Stimulated activated CD8-positive, alpha-beta memory T cell treated with anti-CD3 and anti-CD28 coated beads, Interleukin-7, amount 100 ng/mL, for 4 hours (primary cell): ENCODE measurements around the gene APAF1.
A peak's percentile ranks its signal among the peaks of the same experiment; 100 is the strongest.
"Not testable (repeated sequence)": the region's sequence is repeated elsewhere in the genome, so short reads cannot be mapped to it uniquely, and the experiment has no call there.

Experiments used
- DNase-seq, 2 donors: peaks; one replicate each; pipeline ENCODE4 v3.0.0-alpha.2; 2020; ENCODE audit warnings: low read depth in 2 of 2

Gene APAF1

DNA sequence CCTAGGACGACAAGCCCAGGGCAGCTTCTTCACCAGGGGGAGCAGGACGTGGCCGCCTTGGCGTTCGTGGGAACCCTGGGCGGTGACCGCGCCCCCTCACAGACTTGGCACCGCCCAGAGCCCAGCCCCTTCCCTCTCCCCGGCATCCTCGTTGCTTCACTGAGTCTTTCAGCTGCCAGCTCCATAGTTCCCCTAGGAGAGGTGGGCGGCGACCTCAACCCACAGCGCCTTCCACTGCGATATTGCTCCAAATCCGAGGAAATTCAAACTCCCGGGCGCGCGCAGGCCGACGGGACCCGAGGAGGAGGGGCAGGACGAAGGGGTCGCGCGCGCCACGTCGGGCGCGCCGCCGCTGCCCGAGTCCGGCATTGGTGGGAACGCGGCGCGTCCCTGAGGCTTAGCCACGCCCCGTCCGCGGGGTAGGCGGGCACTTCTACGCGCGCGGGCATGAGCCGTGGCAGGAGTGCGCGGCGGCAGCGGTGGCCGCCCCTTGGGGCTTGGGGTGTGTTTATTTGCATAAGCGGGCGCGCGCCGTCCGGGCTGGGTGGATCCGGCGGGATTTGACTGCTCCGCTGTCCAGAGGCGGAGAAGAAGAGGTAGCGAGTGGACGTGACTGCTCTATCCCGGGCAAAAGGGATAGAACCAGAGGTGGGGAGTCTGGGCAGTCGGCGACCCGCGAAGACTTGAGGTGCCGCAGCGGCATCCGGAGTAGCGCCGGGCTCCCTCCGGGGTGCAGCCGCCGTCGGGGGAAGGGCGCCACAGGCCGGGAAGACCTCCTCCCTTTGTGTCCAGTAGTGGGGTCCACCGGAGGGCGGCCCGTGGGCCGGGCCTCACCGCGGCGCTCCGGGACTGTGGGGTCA lies at the start of gene APAF1, which contains the start of gene IKBIP:
TSS of gene APAF1 (plus strand) at position 579 of the 860 bp plus-strand sequence. CDS start 3,070 bp downstream, outside the sequence.
TSS of gene IKBIP (minus strand) at position 77 of the 860 bp plus-strand sequence. CDS start 87 bp downstream, outside the sequence.
- DNase-seq, result peak; percentile 88 to 95

- DNase-seq, result not testable (repeated sequence)
Measured at GRCh38 chr12:98597313-98597712, 47.8 kb upstream of the APAF1 start.

DNA sequence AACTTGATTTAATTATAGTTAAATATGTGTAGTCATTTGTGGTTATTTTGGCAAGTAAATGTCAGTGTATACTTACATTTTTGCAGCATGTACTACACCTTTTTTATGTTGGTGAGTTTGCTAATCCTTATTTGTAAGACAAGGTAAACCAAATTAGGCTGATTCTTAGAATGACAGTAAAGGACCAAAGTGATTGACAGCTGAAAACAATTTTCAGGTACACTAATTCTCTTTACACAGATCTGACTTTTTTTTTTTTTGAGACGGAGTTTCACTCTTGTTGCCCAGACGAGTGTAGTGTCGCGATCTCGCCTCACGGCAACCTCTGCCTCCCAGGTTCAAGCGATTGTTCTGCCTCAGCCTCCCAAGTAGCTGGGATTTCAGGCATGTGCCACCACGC lies 43.2 kb upstream of the APAF1 start:
- no peak for DNase-seq

GRCh38 chr12:98606359-98606988 lies 38.6 kb upstream of the APAF1 start:
- DNase-seq, result no peak

- DNase-seq, result no peak
Measured at GRCh38 chr12:98610596-98610995, 34.5 kb upstream of the APAF1 start.

DNA sequence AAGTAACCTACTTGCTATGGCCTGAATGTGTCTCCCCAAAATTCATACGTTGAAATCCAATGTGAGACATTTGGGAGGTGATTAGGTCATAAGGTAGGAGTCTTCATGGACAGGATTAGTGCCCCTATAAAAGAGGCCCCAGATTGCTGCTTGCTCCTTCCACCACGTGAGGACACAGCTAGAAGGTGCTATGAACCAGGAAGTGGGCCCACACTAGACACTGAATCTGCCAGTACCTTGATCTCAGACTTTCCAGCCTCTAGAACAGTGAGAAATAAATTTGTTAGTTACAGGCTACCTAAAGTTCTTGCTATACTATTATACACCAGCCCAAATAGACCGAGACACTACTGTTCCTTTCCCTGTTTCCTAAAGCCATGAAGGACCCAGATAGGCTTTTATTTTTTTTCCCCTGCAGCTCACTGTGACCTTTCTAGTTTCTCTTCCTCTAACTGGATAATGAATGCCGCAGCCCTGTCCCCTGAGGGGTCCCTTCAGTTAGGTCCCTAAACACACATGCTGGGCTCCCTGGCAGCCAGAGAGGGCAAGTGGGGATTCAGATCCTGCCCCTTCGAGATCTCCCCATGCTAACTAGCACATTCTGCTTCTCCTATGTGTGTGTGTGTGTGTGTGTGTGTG lies 32.3 kb upstream of the APAF1 start:
- DNase-seq, result no peak

GRCh38 chr12:98618952-98619351 lies 26.1 kb upstream of the APAF1 start:
- no peak for DNase-seq

DNA sequence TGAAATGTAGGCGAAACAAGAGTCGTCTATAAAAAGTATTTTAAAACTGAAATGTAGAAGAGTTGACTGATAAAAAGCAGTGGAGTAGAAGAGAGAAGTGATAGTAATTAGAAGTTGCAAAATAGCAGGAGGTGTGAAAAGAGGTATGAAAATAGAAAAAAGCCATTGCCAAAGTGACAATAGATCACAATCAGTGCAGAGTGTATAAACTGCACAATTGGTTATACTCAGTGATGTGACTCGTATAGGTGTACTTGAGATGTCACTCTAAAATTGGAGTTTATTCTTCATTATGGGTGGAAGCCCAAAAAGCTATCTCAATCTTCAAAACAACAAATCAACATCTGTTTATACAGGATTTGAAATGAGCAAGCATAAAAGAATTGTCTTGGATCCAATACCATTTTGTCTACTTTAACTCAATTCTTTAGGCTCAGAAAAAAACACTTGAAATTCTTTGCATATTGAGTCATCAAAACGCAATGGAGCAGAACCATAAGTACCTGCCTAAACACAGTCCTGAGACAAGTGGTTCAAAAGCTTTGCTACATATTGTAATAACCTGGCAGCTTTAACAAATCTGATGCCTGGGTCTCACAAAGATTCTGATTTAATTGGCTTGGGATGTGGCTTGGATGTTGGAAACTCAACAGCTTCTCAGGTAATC lies 9.3 kb upstream of the APAF1 start:
- DNase-seq, result no peak

DNA sequence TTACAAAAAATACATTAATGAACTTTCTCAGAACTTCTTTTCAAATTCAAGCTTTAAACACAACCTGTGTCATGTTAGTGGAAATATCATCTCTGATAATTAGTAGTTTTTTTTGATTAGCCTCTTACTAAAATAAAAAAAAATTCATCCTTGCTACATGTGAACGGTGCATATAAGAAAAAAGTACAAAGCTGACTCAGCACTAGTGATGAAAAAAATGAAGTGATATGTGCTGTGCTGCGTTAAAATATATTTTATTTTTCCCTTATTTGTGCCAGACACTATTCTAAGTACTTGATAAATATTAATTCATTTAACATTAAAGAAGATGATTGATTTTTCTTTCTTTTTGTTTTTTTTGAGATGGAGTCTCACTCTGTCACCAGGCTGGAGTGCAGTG lies 8.0 kb upstream of the APAF1 start:
- DNase-seq, result no peak

GRCh38 chr12:98638009-98638408 lies 7.1 kb upstream of the APAF1 start:
- DNase-seq, result no peak

DNA sequence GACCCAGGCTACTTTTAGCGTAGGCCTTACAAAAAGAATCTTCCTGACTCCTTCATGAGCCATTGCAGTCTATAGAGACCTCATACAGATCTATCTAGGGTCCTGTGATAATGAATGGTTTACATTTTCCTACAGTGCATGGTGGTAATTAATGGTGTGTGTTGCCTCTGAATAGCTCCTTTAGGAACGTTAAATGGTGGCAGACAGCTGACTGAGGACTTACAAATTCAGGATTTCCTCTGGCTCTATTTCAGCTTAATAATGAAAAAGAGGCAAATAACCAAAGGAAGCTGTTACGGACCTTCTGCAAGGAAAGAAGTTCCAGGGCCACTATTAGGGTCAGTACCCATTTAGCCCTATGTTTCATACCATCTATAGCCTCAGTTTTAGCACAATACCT lies 5.6 kb upstream of the APAF1 start:
- no peak for DNase-seq

- DNase-seq, result not testable (repeated sequence)
Measured at GRCh38 chr12:98642801-98643200, 2.3 kb upstream of the APAF1 start.

DNA sequence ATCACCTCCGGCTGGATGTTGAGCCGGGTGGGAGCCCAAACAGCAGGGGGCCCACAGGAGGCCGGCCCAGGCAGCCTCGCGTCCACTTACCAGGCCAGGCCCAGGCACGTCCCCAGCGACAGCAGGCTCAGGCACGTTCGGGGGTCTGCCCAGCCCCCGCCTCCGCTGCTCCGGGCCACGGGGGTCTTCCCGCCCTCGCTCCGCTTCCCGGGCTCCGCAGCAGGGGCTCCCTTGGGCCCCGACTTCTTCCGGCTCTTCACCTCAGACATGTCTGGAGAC lies 718 bp upstream of the APAF1 start:
- DNase-seq, result no peak

- DNase-seq, result peak in 1 of 2 donors; percentile 6
Measured at GRCh38 chr12:98645572-98646067, 530 bp downstream of the APAF1 start.

DNA sequence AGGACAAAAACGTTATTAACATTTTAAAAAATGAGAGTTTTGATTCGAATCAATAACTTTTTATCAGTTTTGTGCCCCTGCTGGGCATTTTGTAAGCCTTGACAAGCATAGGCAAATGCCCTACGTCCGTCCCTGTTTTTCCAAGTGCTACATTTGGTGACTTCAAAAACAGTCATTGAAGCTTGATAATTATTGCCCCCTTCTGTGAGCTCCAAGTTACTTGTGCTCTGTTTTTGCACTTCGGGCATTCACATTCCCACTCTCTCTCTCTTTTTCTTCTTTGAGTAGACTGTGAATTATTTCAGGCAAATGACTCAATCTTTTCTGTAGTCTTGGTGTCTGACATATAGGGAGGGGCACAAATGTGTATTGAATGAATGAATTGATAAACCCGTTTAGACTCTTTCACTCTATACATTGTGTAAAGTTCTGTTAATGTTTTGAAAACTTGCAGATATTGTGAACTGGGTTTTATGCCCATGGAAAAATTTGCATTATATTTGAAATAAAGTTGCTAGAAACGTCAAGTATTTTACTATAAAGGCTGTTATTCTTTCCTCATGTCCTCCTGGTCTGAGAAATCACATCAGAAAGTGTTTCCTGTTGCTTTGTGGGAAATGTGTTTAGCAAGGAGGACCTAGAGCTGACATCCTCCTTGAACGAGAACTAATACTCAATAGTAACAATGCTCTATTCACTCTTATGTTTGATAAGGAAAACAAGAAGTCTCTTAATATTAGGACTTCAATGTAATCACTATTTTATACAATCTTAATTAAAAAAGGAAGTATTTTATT lies 1.4 kb downstream of the APAF1 start:
- no peak for DNase-seq

DNA sequence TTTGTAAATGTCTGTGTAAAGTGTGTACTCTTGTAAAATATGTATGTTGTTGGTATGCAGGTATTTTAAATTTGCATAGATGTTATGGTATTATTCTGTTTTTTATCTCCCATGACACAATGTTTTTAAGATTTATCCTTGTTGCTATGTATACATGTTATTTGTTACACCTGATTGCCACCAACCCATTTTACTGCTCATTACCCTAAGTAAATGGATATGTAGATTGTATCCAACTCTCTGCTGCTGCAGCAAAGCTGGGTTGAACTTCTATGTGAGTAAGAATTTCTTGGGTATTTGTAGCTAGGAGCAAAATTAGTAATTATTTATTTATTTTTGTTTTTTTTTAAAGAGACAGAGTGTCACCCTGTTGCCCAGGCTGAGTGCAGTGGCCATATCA lies 6.2 kb downstream of the APAF1 start:
- no peak for DNase-seq

GRCh38 chr12:98653866-98654493 lies 8.9 kb downstream of the APAF1 start:
- no peak for DNase-seq

GRCh38 chr12:98656289-98657101 lies 11.4 kb downstream of the APAF1 start:
- DNase-seq, result no peak

DNA sequence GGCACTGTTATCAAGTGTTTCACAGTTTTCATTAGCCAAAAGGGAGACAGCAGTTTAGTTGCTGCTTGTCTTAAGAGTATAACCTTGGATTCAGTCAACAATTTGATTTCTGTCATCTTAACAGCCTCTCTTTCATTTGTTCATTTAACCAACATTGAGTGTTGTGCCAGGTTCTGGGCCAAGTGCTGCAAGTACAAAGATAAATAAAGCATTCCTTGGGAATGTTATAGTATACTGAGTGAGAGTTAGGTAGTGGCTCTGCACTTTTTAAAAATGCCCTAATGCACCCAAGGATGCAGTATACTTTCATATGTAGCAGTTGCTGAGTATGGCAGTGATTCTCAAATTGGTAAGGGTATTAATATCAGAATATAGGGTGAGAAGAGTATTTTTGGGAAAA lies 15.4 kb downstream of the APAF1 start:
- no peak for DNase-seq

DNA sequence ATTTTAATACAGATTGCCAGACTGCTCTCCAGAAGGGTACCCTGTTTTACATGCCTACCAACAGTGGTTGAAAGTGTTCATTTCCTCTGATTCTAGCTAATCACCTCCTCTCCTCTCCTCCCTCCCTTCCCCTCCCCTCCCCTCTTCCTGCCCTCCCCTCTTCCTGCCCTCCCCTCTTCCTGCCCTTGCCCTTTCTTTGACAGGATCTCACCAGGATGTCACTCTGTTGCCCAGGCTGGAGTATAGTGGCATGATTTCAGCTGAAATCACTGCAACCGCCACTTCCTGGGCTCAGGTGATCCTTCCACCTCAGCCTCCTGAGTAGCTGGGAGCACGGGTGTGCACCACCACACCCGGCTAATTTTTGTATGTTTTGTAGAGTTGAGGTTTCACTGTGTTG lies 24.7 kb downstream of the APAF1 start:
- DNase-seq, result no peak
